HepG2 (cell line): ENCODE measurements around the gene SOBP.

Experiments used
- MAFG ChIP-seq: sonication (generic); formaldehyde crosslinking; IDR thresholded peaks from 2 replicates; pipeline ENCODE4 v1.5.1; 2020; ENCODE audit warnings: mild to moderate bottlenecking, missing genetic modification reagents
- MZF1 ChIP-seq: sonication (generic); formaldehyde crosslinking; IDR thresholded peaks from 2 replicates; pipeline ENCODE4 v1.8.1; 2023; ENCODE audit warnings: mild to moderate bottlenecking, missing genetic modification reagents, borderline replicate concordance
- PHB2 ChIP-seq: fragments of 450-650 bp; IDR thresholded peaks from 2 replicates; pipeline ENCODE4 v1.6.1; 2018; ENCODE audit not compliant: partially characterized antibody
- RFXANK ChIP-seq: IDR thresholded peaks from 2 replicates; pipeline ENCODE4 v1.6.1; 2016
- SOX6 ChIP-seq, 2 experiments: fragments of 450-650 bp in 1 of 2; sonication (generic) in 1 of 2; formaldehyde crosslinking in 1 of 2; IDR thresholded peaks; 2 replicates each; pipeline versions ENCODE4 v1.4.0 to v1.6.1; 2017 to 2020; ENCODE audit warnings: antibody characterized with exemption in 1 of 2, mild to moderate bottlenecking in 1 of 2, missing genetic modification reagents in 1 of 2
- ZNF709 ChIP-seq: sonication (generic); formaldehyde crosslinking; IDR thresholded peaks from 2 replicates; pipeline ENCODE4 v1.5.0; 2020; ENCODE audit warnings: mild to moderate bottlenecking, missing genetic modification reagents
- ZNF780A ChIP-seq: sonication (generic); formaldehyde crosslinking; IDR thresholded peaks from 2 replicates; pipeline ENCODE4 v1.8.0; 2022; ENCODE audit warnings: mild to moderate bottlenecking, missing genetic modification reagents, moderate library complexity
- TF ChIP-seq, protein P1 (sequence below): IDR thresholded peaks from 2 replicates; pipeline ENCODE4 v1.6.1; 2016; ENCODE audit warnings: control low read depth
- TF ChIP-seq, protein P2 (sequence below): sonication (generic); formaldehyde crosslinking; IDR thresholded peaks from 2 replicates; pipeline ENCODE4 v1.4.0; 2020; ENCODE audit warnings: missing genetic modification reagents
- TF ChIP-seq, protein P3 (sequence below): sonication (generic); formaldehyde crosslinking; IDR thresholded peaks from 2 replicates; pipeline ENCODE4 v1.5.0; 2020; ENCODE audit warnings: missing genetic modification reagents
- TF ChIP-seq, protein P4 (sequence below): sonication (generic); formaldehyde crosslinking; conservative IDR thresholded peaks from 2 replicates; pipeline ENCODE4 v1.8.0; 2022; ENCODE audit warnings: low read depth, missing genetic modification reagents

DNA sequence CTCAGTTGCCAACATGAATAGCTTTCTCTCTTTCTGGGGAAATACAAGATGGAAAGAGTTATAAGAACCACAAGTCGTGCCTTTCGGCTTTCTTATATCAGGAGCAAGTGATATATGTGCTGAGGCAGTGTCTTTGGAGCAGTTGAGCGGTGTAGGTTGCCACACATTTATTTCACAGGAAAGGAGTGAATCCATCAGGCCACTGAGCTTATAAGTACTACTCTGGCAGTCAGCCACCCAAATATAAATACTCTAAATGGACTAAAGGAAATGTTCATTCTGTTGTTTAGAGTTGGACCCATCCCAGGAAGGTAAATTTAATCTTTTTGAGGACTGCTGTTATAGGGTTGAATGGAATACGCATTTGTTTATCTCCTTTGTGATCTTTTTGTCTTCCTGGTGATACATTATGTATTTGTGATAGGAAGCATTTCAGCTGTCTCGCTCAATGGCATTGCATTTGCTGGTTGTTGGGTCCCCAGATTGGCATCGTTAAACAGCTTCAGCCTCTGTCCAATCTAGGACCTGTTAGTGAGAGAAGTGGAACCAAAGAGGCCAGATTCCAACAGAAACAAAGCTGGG, 139.7 kb downstream of the SOBP start:
- TF ChIP-seq RFXANK (CRISPR knock-in tag) = no peak
- no peak for TF ChIP-seq ZNF709 (CRISPR knock-in tag)
- no peak for TF ChIP-seq ZNF780A (CRISPR knock-in tag)
- TF ChIP-seq, protein P1, sequence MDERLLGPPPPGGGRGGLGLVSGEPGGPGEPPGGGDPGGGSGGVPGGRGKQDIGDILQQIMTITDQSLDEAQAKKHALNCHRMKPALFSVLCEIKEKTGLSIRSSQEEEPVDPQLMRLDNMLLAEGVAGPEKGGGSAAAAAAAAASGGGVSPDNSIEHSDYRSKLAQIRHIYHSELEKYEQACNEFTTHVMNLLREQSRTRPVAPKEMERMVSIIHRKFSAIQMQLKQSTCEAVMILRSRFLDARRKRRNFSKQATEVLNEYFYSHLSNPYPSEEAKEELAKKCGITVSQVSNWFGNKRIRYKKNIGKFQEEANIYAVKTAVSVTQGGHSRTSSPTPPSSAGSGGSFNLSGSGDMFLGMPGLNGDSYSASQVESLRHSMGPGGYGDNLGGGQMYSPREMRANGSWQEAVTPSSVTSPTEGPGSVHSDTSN = no peak
- no peak for TF ChIP-seq SOX6 (IDR thresholded peaks at IDR 0.05)
- no peak for TF ChIP-seq SOX6 (CRISPR knock-in tag; IDR thresholded peaks at IDR 0.05)
- TF ChIP-seq, protein P2, sequence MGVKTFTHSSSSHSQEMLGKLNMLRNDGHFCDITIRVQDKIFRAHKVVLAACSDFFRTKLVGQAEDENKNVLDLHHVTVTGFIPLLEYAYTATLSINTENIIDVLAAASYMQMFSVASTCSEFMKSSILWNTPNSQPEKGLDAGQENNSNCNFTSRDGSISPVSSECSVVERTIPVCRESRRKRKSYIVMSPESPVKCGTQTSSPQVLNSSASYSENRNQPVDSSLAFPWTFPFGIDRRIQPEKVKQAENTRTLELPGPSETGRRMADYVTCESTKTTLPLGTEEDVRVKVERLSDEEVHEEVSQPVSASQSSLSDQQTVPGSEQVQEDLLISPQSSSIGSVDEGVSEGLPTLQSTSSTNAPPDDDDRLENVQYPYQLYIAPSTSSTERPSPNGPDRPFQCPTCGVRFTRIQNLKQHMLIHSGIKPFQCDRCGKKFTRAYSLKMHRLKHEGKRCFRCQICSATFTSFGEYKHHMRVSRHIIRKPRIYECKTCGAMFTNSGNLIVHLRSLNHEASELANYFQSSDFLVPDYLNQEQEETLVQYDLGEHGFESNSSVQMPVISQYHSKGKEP (CRISPR knock-in tag) = no peak
- TF ChIP-seq, protein P3, sequence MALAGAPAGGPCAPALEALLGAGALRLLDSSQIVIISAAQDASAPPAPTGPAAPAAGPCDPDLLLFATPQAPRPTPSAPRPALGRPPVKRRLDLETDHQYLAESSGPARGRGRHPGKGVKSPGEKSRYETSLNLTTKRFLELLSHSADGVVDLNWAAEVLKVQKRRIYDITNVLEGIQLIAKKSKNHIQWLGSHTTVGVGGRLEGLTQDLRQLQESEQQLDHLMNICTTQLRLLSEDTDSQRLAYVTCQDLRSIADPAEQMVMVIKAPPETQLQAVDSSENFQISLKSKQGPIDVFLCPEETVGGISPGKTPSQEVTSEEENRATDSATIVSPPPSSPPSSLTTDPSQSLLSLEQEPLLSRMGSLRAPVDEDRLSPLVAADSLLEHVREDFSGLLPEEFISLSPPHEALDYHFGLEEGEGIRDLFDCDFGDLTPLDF (CRISPR knock-in tag) = no peak
- no peak for TF ChIP-seq MZF1 (CRISPR knock-in tag)
- TF ChIP-seq MAFG (CRISPR knock-in tag) = no peak
- TF ChIP-seq PHB2 = no peak
- TF ChIP-seq, protein P4, sequence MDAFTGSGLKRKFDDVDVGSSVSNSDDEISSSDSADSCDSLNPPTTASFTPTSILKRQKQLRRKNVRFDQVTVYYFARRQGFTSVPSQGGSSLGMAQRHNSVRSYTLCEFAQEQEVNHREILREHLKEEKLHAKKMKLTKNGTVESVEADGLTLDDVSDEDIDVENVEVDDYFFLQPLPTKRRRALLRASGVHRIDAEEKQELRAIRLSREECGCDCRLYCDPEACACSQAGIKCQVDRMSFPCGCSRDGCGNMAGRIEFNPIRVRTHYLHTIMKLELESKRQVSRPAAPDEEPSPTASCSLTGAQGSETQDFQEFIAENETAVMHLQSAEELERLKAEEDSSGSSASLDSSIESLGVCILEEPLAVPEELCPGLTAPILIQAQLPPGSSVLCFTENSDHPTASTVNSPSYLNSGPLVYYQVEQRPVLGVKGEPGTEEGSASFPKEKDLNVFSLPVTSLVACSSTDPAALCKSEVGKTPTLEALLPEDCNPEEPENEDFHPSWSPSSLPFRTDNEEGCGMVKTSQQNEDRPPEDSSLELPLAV (CRISPR knock-in tag) = no peak
